ENCODE measurements around the gene SERPINA9. TPM values are rescaled to one million over a fixed set of nuclear protein-coding genes. Genes with fewer than 3 reads are reported as not detected.

SERPINA9 gene
- total RNA-seq, 1 experiment from 2014 or later: not detected

Other genes with a start within 250 kb of the SERPINA9 start
- not detected for gene SERPINA10, start 182.9 kb downstream of the SERPINA9 start, total RNA-seq (2021; ENCODE audit: unreplicated experiment)
- not detected for gene SERPINA6, start 152.9 kb downstream of the SERPINA9 start, total RNA-seq (2021; ENCODE audit: unreplicated experiment)
- not detected for gene SERPINA2, start 109.5 kb downstream of the SERPINA9 start, total RNA-seq (2021; ENCODE audit: unreplicated experiment)
- 9.1 TPM for gene SERPINA1, start 87.6 kb downstream of the SERPINA9 start, total RNA-seq (2021; ENCODE audit: unreplicated experiment)
- gene SERPINA11, start 23.4 kb downstream of the SERPINA9 start, total RNA-seq (2021; ENCODE audit: unreplicated experiment): not detected
- gene SERPINA12, start 33.3 kb upstream of the SERPINA9 start, total RNA-seq (2021; ENCODE audit: unreplicated experiment): not detected
- 0.17 TPM for gene SERPINA4, start 85.2 kb upstream of the SERPINA9 start, total RNA-seq (2021; ENCODE audit: unreplicated experiment)
- 3.0 TPM for gene SERPINA5, start 105.2 kb upstream of the SERPINA9 start, total RNA-seq (2021; ENCODE audit: unreplicated experiment)
- gene SERPINA3, start 136.2 kb upstream of the SERPINA9 start, total RNA-seq (2021; ENCODE audit: unreplicated experiment): 4.3 TPM